HCT116 (cell line): ENCODE results near the gene ATP8A1. TPM values are rescaled to one million over a fixed set of nuclear protein-coding genes. Genes with fewer than 3 reads are reported as not detected.

Source experiments
- ATAC-seq: fragments of 200-7000 bp; cut with Tn5 transposase; 2 replicates; pipeline ENCODE4 v1.9.1; 2020; ENCODE audit warnings: mild to moderate bottlenecking, moderate library complexity
- BruUV-seq: library from RNA; stranded (reverse); fragments of 400-500 nt; replicated peaks from 2 replicates; lab custom pipeline; 2021; lab: Mats Ljungman, UMichigan
- CTCF ChIA-PET: fragments of 300-600 bp; sonication (Branson Sonifier 250); formaldehyde crosslinking; loops from one replicate; lab custom pipeline; 2021; ENCODE audit warnings: antibody characterized with exemption; lab: Charles Lee
- POLR2A ChIA-PET: fragments of 300-600, 350-600 bp; sonication (Branson Sonifier 250); formaldehyde crosslinking; loops from one replicate; lab custom pipeline; 2021; ENCODE audit warnings: antibody characterized with exemption; lab: Charles Lee
- RAD21 ChIA-PET, 2 experiments: fragments of 300-600 bp; sonication (Branson Sonifier 250); formaldehyde crosslinking; loops; one replicate each; lab custom pipeline; 2023; ENCODE audit warnings: low total read pairs in 2 of 2; ENCODE audit not compliant: uncharacterized antibody in 2 of 2, unreplicated experiment in 2 of 2, low non-redundant PET in 1 of 2; lab: Charles Lee
- DNase-seq: peaks from one replicate; pipeline ENCODE4 v3.0.0-alpha.2; 2010; ENCODE audit warnings: low read depth, low spot score
- H2AFZ ChIP-seq: fragments of 200-600 bp; shearing (Covaris generic), sonication (generic); 2 replicates; pipeline ENCODE4 v1.6.1; 2017; ENCODE audit warnings: low read depth, mixed run types, mixed read lengths, antibody characterized with exemption, low read length; ENCODE audit not compliant: poor library complexity, severe bottlenecking
- H3K27ac ChIP-seq: 2 replicates; pipeline ENCODE4 v1.5.1; 2012; ENCODE audit warnings: low read depth, low read length
- H3K27me3 ChIP-seq: fragments of 200-600 bp; sonication (generic); 2 replicates; pipeline ENCODE4 v1.6.1; 2016; ENCODE audit warnings: mixed run types, low read length, mixed read lengths; ENCODE audit not compliant: insufficient read depth
- H3K36me3 ChIP-seq, 2 experiments: fragments of 200-500 bp in 1 of 2; fragments of 200-600 bp in 1 of 2; sonication (Bioruptor generic) in 1 of 2; sonication (generic) in 1 of 2; 2 replicates each; pipeline versions ENCODE4 v1.5.1 to v1.6.1; 2014 to 2016; ENCODE audit warnings: low read length in 2 of 2, inconsistent platforms in 1 of 2, mixed read lengths in 1 of 2, mixed run types in 1 of 2; ENCODE audit not compliant: insufficient read depth in 2 of 2, control insufficient read depth in 1 of 2
- H3K4me1 ChIP-seq, 2 experiments: fragments of 200-600 bp in 1 of 2; sonication (generic) in 1 of 2; 2 replicates each; pipeline versions ENCODE4 v1.5.1 to v1.6.1; 2012 to 2017; ENCODE audit warnings: low read length in 2 of 2, inconsistent platforms in 1 of 2, mild to moderate bottlenecking in 1 of 2, mixed read lengths in 1 of 2, mixed run types in 1 of 2, moderate library complexity in 1 of 2; ENCODE audit not compliant: insufficient read depth in 2 of 2, control insufficient read depth in 1 of 2
- H3K4me2 ChIP-seq: fragments of 200-600 bp; sonication (generic); 2 replicates; pipeline ENCODE4 v1.6.1; 2017; ENCODE audit warnings: mixed run types, low read length, mixed read lengths
- H3K4me3 ChIP-seq, 2 experiments: fragments of 200-600 bp in 1 of 2; sonication (generic) in 1 of 2; replicated peaks in 1 of 2; 2 replicates each; pipeline ENCODE4 v1.5.1; 2011 to 2016; ENCODE audit warnings: low read length in 2 of 2, control low read depth in 1 of 2, low read depth in 1 of 2, mild to moderate bottlenecking in 1 of 2, mixed read lengths in 1 of 2, mixed run types in 1 of 2
- H3K79me2 ChIP-seq: fragments of 200-600 bp; sonication (generic); 2 replicates; pipeline ENCODE4 v1.6.1; 2017; ENCODE audit warnings: mild to moderate bottlenecking, mixed run types, low read length, moderate library complexity, mixed read lengths; ENCODE audit not compliant: insufficient read depth
- H3K9ac ChIP-seq: fragments of 200-600 bp; sonication (generic); 2 replicates; pipeline ENCODE4 v1.6.1; 2016; ENCODE audit warnings: low read length, mixed read lengths
- H3K9me2 ChIP-seq: fragments of 200-600 bp; sonication (generic), shearing (Covaris generic); 2 replicates; pipeline ENCODE4 v1.6.1; 2017; ENCODE audit warnings: mixed run types, mild to moderate bottlenecking, moderate library complexity; ENCODE audit not compliant: insufficient read depth
- H3K9me3 ChIP-seq, 2 experiments: fragments of 200-500 bp in 1 of 2; fragments of 200-600 bp in 1 of 2; sonication (Bioruptor generic) in 1 of 2; sonication (generic) in 1 of 2; 2 replicates each; pipeline ENCODE4 v1.6.1; 2014 to 2017; ENCODE audit warnings: low read length in 2 of 2, mixed read lengths in 2 of 2, inconsistent platforms in 1 of 2, low read depth in 1 of 2, mild to moderate bottlenecking in 1 of 2, mixed run types in 1 of 2, moderate library complexity in 1 of 2; ENCODE audit not compliant: control insufficient read depth in 1 of 2, insufficient read depth in 1 of 2
- H4K20me1 ChIP-seq: fragments of 200-600 bp; sonication (generic), shearing (Covaris generic); 2 replicates; pipeline ENCODE4 v1.6.1; 2017; ENCODE audit warnings: mixed run types, mild to moderate bottlenecking, moderate library complexity; ENCODE audit not compliant: insufficient read depth
- CBX3 ChIP-seq: IDR thresholded peaks from 2 replicates; pipeline ENCODE4 v1.6.1; 2012; ENCODE audit warnings: low read depth
- EGR1 ChIP-seq: IDR thresholded peaks from 2 replicates; pipeline ENCODE4 v1.6.1; 2012; ENCODE audit warnings: low read depth
- ELF1 ChIP-seq: IDR thresholded peaks from 2 replicates; pipeline ENCODE4 v1.6.1; 2012; ENCODE audit warnings: low read depth, borderline replicate concordance
- EZH2 ChIP-seq: fragments of 200-600 bp; sonication (generic); IDR thresholded peaks from 2 replicates; pipeline ENCODE4 v1.6.1; 2017; ENCODE audit warnings: antibody characterized with exemption, mixed run types
- JUND ChIP-seq: IDR thresholded peaks from 2 replicates; pipeline ENCODE4 v1.6.1; 2012
- REST ChIP-seq: IDR thresholded peaks from 2 replicates; pipeline ENCODE4 v1.6.1; 2012; ENCODE audit warnings: low read depth
- SP1 ChIP-seq: IDR thresholded peaks from 2 replicates; pipeline ENCODE4 v1.6.1; 2012; ENCODE audit warnings: low read depth
- TCF7L2 ChIP-seq: IDR thresholded peaks from 2 replicates; pipeline ENCODE4 v1.7.0; 2011; ENCODE audit warnings: borderline replicate concordance, inconsistent platforms; ENCODE audit not compliant: insufficient read depth, insufficient read length; ENCODE audit errors: extremely low read depth
- ZNF274 ChIP-seq: fragments of 200-500 bp; sonication (Bioruptor generic); IDR thresholded peaks from 2 replicates; pipeline ENCODE4 v1.6.1; 2014; ENCODE audit warnings: mild to moderate bottlenecking, low read depth, low read length, inconsistent platforms
- intact Hi-C: fragments of 100-400 bp; cut with micrococcal nuclease; formaldehyde crosslinking; loops from 2 replicates; pipeline ENCODE4 v1.10.0; 2022
- total RNA-seq: library from RNA; stranded (reverse); gene quantifications from one replicate; pipeline ENCODE4 v1.2.1, GENCODE V29; 2021; ENCODE audit not compliant: unreplicated experiment
- TF ChIP-seq, protein P1 (sequence below): IDR thresholded peaks from 2 replicates; pipeline ENCODE4 v1.6.1; 2012
- TF ChIP-seq, protein P2 (sequence below), 3 experiments: fragments of 200-600 bp in 1 of 3; sonication (generic) in 1 of 3; IDR thresholded peaks in 2 of 3; conservative IDR thresholded peaks in 1 of 3; 2 replicates each; pipeline ENCODE4 v1.5.1; 2012 to 2017; ENCODE audit warnings: low read depth in 2 of 3, low read length in 2 of 3, antibody characterized with exemption in 1 of 3, borderline replicate concordance in 1 of 3, control low read depth in 1 of 3, mild to moderate bottlenecking in 1 of 3, mixed read lengths in 1 of 3, mixed run types in 1 of 3, moderate library complexity in 1 of 3; ENCODE audit not compliant: insufficient read depth in 1 of 3

The ATP8A1 gene
- total RNA-seq, 1 experiment from 2014 or later: 1.9 TPM

- TF ChIP-seq REST (no peak), SP1 (no peak), JUND (no peak), TCF7L2 (no peak), CBX3 (no peak), EZH2 (no peak), ELF1 (no peak), ZNF274 (no peak)
Measured at GRCh38 chr4:42627885-42628646, 28.8 kb downstream of the ATP8A1 start (continued).

GRCh38 chr4:42626629-42627146 is 30.2 kb downstream of the ATP8A1 start:
- DNase-seq (no peak), ATAC-seq (no peak)
- Histone ChIP-seq H3K9me3 (no peaks in the 10 kb centered on the region), H3K4me2 (no peak overlapping the region), H3K79me2 (no peaks in the 10 kb centered on the region), H4K20me1 (no peaks in the 10 kb centered on the region), H2AFZ (no peak overlapping the region), H3K27ac (no peak overlapping the region), H3K36me3 (no peaks in the 10 kb centered on the region), H3K9ac (no peak overlapping the region), H3K27me3 (peaks cover 20% of the 10 kb centered on the region), H3K4me1 (no peaks in the 10 kb centered on the region), H3K9me2 (no peaks in the 10 kb centered on the region), H3K4me3 (no peak overlapping the region)
- CTCF ChIA-PET: no interaction called here
- intact Hi-C loops: no loop called here
- RAD21 ChIA-PET: no interaction called here
- POLR2A ChIA-PET: no interaction called here
- no peak for TF ChIP-seq TCF7L2
- TF ChIP-seq EZH2: no peak
- TF ChIP-seq SP1: no peak
- TF ChIP-seq, protein P1, sequence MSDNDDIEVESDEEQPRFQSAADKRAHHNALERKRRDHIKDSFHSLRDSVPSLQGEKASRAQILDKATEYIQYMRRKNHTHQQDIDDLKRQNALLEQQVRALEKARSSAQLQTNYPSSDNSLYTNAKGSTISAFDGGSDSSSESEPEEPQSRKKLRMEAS: no peak
- TF ChIP-seq, protein P2, sequence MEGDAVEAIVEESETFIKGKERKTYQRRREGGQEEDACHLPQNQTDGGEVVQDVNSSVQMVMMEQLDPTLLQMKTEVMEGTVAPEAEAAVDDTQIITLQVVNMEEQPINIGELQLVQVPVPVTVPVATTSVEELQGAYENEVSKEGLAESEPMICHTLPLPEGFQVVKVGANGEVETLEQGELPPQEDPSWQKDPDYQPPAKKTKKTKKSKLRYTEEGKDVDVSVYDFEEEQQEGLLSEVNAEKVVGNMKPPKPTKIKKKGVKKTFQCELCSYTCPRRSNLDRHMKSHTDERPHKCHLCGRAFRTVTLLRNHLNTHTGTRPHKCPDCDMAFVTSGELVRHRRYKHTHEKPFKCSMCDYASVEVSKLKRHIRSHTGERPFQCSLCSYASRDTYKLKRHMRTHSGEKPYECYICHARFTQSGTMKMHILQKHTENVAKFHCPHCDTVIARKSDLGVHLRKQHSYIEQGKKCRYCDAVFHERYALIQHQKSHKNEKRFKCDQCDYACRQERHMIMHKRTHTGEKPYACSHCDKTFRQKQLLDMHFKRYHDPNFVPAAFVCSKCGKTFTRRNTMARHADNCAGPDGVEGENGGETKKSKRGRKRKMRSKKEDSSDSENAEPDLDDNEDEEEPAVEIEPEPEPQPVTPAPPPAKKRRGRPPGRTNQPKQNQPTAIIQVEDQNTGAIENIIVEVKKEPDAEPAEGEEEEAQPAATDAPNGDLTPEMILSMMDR (IDR thresholded peaks at IDR 0.05 in 2 of 3, conservative IDR thresholded peaks at IDR 0.05 in 1 of 3; ENCODE audit: borderline replicate concordance in 1 of 3, insufficient read depth in 1 of 3, low read depth in 2 of 3, low read length in 2 of 3): no peak
- no peak for TF ChIP-seq EGR1
- no TSS peak for BruUV-seq
